ENCODE data around the gene RYR3.

The RYR3 gene

GRCh38 chr15:33411596-33412540, 101.1 kb downstream of the RYR3 start:
- H3K4me1 ChIP-seq (ENCODE audit: low read depth, poor library complexity, severe bottlenecking) = no peaks in the 10 kb centered on the region
- no peak for TF ChIP-seq CTCF (conservative IDR thresholded peaks at IDR 0.05; ENCODE audit: low read depth, low read length)
- H3K36me3 ChIP-seq (ENCODE audit: insufficient read depth) = no peaks in the 10 kb centered on the region
- no peak overlapping the region for H3K9ac ChIP-seq
- no peaks in the 10 kb centered on the region for H3K27me3 ChIP-seq (ENCODE audit: insufficient read depth, low read depth)
- no peak overlapping the region for H3K4me2 ChIP-seq
- H4K20me1 ChIP-seq (ENCODE audit: insufficient read depth) = no peaks in the 10 kb centered on the region
- no peak overlapping the region for H2AFZ ChIP-seq (ENCODE audit: low read depth)
- H3K4me3 ChIP-seq (IDR thresholded peaks at IDR 0.05; ENCODE audit: insufficient read depth, low read depth, low read length) = no peak overlapping the region
- no peak overlapping the region for H3K27ac ChIP-seq
- no peaks in the 10 kb centered on the region for H3K79me2 ChIP-seq (ENCODE audit: insufficient read depth, low read depth)

GRCh38 chr15:33419701-33420100, 108.9 kb downstream of the RYR3 start:
- Histone ChIP-seq H4K20me1 (ENCODE audit: insufficient read depth) (no peaks in the 10 kb centered on the region), H3K9ac (no peak overlapping the region), H3K4me3 (IDR thresholded peaks at IDR 0.05; ENCODE audit: insufficient read depth, low read depth, low read length) (no peak overlapping the region), H3K4me1 (ENCODE audit: low read depth, poor library complexity, severe bottlenecking) (no peaks in the 10 kb centered on the region), H3K27me3 (ENCODE audit: insufficient read depth, low read depth) (no peaks in the 10 kb centered on the region), H3K79me2 (ENCODE audit: insufficient read depth, low read depth) (no peaks in the 10 kb centered on the region), H3K4me2 (no peak overlapping the region), H3K36me3 (ENCODE audit: insufficient read depth) (no peaks in the 10 kb centered on the region), H2AFZ (ENCODE audit: low read depth) (no peak overlapping the region), H3K27ac (no peak overlapping the region)
- TF ChIP-seq CTCF (conservative IDR thresholded peaks at IDR 0.05; ENCODE audit: low read depth, low read length) = no peak

GRCh38 chr15:33424025-33424424, 113.3 kb downstream of the RYR3 start:
- Histone ChIP-seq H3K27me3 (ENCODE audit: insufficient read depth, low read depth) (no peaks in the 10 kb centered on the region), H3K79me2 (ENCODE audit: insufficient read depth, low read depth) (no peaks in the 10 kb centered on the region), H3K4me2 (no peak overlapping the region), H3K4me3 (IDR thresholded peaks at IDR 0.05; ENCODE audit: insufficient read depth, low read depth, low read length) (no peak overlapping the region), H3K9ac (no peak overlapping the region), H3K27ac (no peak overlapping the region), H3K4me1 (ENCODE audit: low read depth, poor library complexity, severe bottlenecking) (no peaks in the 10 kb centered on the region), H2AFZ (ENCODE audit: low read depth) (no peak overlapping the region), H4K20me1 (ENCODE audit: insufficient read depth) (no peaks in the 10 kb centered on the region), H3K36me3 (ENCODE audit: insufficient read depth) (no peaks in the 10 kb centered on the region)
- TF ChIP-seq CTCF (conservative IDR thresholded peaks at IDR 0.05; ENCODE audit: low read depth, low read length) = no peak

- Histone ChIP-seq H3K4me1 (ENCODE audit: low read depth, poor library complexity, severe bottlenecking) (no peaks in the 10 kb centered on the region), H3K4me3 (IDR thresholded peaks at IDR 0.05; ENCODE audit: insufficient read depth, low read depth, low read length) (no peak overlapping the region), H2AFZ (ENCODE audit: low read depth) (no peak overlapping the region), H4K20me1 (ENCODE audit: insufficient read depth) (no peaks in the 10 kb centered on the region), H3K36me3 (ENCODE audit: insufficient read depth) (no peaks in the 10 kb centered on the region), H3K79me2 (ENCODE audit: insufficient read depth, low read depth) (no peaks in the 10 kb centered on the region), H3K27me3 (ENCODE audit: insufficient read depth, low read depth) (no peaks in the 10 kb centered on the region), H3K9ac (no peak overlapping the region), H3K4me2 (no peak overlapping the region), H3K27ac (no peak overlapping the region)
- no peak for TF ChIP-seq CTCF (conservative IDR thresholded peaks at IDR 0.05; ENCODE audit: low read depth, low read length)
These were observed 114.4 kb downstream of the RYR3 start for GRCh38 chr15:33425142-33425541.
